GM12878 (cell line): ENCODE data around the gene OSBPL3. TPM values are rescaled to one million over a fixed set of nuclear protein-coding genes. Genes with fewer than 3 reads are reported as not detected.

Experiments used
- ATAC-seq: fragments of 200-7000 bp; cut with Tn5 transposase; 3 replicates; pipeline ENCODE4 v1.9.1; 2020; ENCODE audit warnings: mild to moderate bottlenecking, moderate library complexity
- BruUV-seq: library from RNA; stranded (reverse); fragments of 400-500 nt; replicated peaks from 2 replicates; lab custom pipeline; 2021; lab: Mats Ljungman, UMichigan
- CTCF ChIA-PET: fragments of 300-600 bp; sonication (Branson Sonifier 250); formaldehyde crosslinking; extraction: SDS; loops from one replicate; lab custom pipeline; 2021; ENCODE audit warnings: inconsistent platforms; lab: Yijun Ruan, JAX
- POLR2A ChIA-PET: fragments of 350-600 bp; formaldehyde crosslinking; extraction: SDS; loops from one replicate; lab custom pipeline; 2021; ENCODE audit warnings: inconsistent platforms; lab: Charles Lee
- RAD21 ChIA-PET: fragments of 300-600 bp; sonication (Branson Sonifier 250); formaldehyde crosslinking; loops from one replicate; lab custom pipeline; 2023; ENCODE audit warnings: antibody characterized with exemption; ENCODE audit not compliant: unreplicated experiment; lab: Charles Lee
- SMC1A ChIA-PET: fragments of 300-600 bp; sonication (Branson Sonifier 250); formaldehyde crosslinking; loops from one replicate; lab custom pipeline; 2023; ENCODE audit not compliant: unreplicated experiment, uncharacterized antibody; lab: Charles Lee
- DNase-seq: peaks from one replicate; pipeline ENCODE4 v3.0.0-alpha.2; 2011; ENCODE audit warnings: low read depth, low spot score
- FAIRE-seq: peaks from 3 replicates; lab custom pipeline; 2011; peaks lifted over from hg19 to GRCh38; lab: Jason Lieb, UNC
- H2AFZ ChIP-seq: 2 replicates; pipeline ENCODE4 v1.6.0; 2011; ENCODE audit warnings: low read depth, low read length, control low read depth; ENCODE audit not compliant: control insufficient read depth
- H3K27ac ChIP-seq: 2 replicates; pipeline ENCODE4 v1.5.1; 2011; ENCODE audit warnings: control low read depth; ENCODE audit not compliant: control insufficient read depth, insufficient read depth
- H3K27me3 ChIP-seq, 2 experiments: replicated peaks in 1 of 2; 2 replicates each; pipeline versions ENCODE4 v1.6.0 to v1.6.1; 2011; ENCODE audit warnings: low read length in 1 of 2; ENCODE audit not compliant: control insufficient read depth in 2 of 2, insufficient read depth in 2 of 2
- H3K36me3 ChIP-seq, 2 experiments: 2 replicates each; pipeline ENCODE4 v1.5.1; 2011; ENCODE audit warnings: low read length in 1 of 2; ENCODE audit not compliant: control insufficient read depth in 2 of 2, insufficient read depth in 2 of 2
- H3K4me1 ChIP-seq: 2 replicates; pipeline ENCODE4 v1.6.1; 2011; ENCODE audit warnings: mild to moderate bottlenecking, low read length, moderate library complexity, mixed read lengths; ENCODE audit not compliant: control insufficient read depth, insufficient read depth
- H3K4me2 ChIP-seq: 2 replicates; pipeline ENCODE4 v1.6.0; 2011; ENCODE audit warnings: control low read depth; ENCODE audit not compliant: control insufficient read depth, insufficient read depth
- H3K4me3 ChIP-seq: fragments of 200-600 bp; sonication (generic); 2 replicates; pipeline ENCODE4 v1.5.1; 2016
- H3K79me2 ChIP-seq: 2 replicates; pipeline ENCODE4 v1.6.0; 2011; ENCODE audit warnings: low read length; ENCODE audit not compliant: control insufficient read depth, insufficient read depth
- H3K9ac ChIP-seq: 2 replicates; pipeline ENCODE4 v1.8.0; 2011; ENCODE audit warnings: low read length, control low read depth, mixed read lengths; ENCODE audit not compliant: control insufficient read depth, insufficient read depth
- H3K9me3 ChIP-seq: replicated peaks from 3 replicates; pipeline ENCODE4 v1.5.1; 2011; ENCODE audit warnings: mild to moderate bottlenecking, low read length; ENCODE audit not compliant: control insufficient read depth, insufficient read depth
- H4K20me1 ChIP-seq: 2 replicates; pipeline ENCODE4 v1.6.0; 2011; ENCODE audit not compliant: control insufficient read depth, insufficient read depth
- BMI1 ChIP-seq: fragments of 450-650 bp; IDR thresholded peaks from 2 replicates; pipeline ENCODE4 v1.6.1; 2016; ENCODE audit warnings: mild to moderate bottlenecking, moderate library complexity, borderline replicate concordance
- CBFB ChIP-seq: IDR thresholded peaks from 2 replicates; pipeline ENCODE4 v1.6.1; 2016; ENCODE audit warnings: antibody characterized with exemption, low read depth
- CREB1 ChIP-seq: IDR thresholded peaks from 2 replicates; pipeline ENCODE4 v1.6.1; 2012; ENCODE audit warnings: low read depth, mild to moderate bottlenecking, inconsistent platforms
- ESRRA ChIP-seq: IDR thresholded peaks from 2 replicates; pipeline ENCODE4 v1.6.1; 2012; ENCODE audit warnings: mild to moderate bottlenecking, low read length, improper control_type of control experiment
- FOXK2 ChIP-seq: fragments of 450-650 bp; IDR thresholded peaks from 2 replicates; pipeline ENCODE4 v1.6.1; 2017; ENCODE audit warnings: mild to moderate bottlenecking, moderate library complexity
- HCFC1 ChIP-seq: fragments of 150-350 bp; IDR thresholded peaks from 2 replicates; pipeline ENCODE4 v1.6.1; 2014; ENCODE audit warnings: low read length
- HDGF ChIP-seq: fragments of 450-650 bp; IDR thresholded peaks from 2 replicates; pipeline ENCODE4 v1.6.1; 2016; ENCODE audit warnings: antibody characterized with exemption
- IKZF1 ChIP-seq: fragments of 450-650 bp; conservative IDR thresholded peaks from 2 replicates; pipeline ENCODE4 v1.6.1; 2017; ENCODE audit warnings: antibody characterized with exemption, mild to moderate bottlenecking
- IRF4 ChIP-seq: IDR thresholded peaks from 2 replicates; pipeline ENCODE4 v1.6.1; 2011; ENCODE audit warnings: low read depth, low read length
- KLF5 ChIP-seq: fragments of 450-650 bp; IDR thresholded peaks from 2 replicates; pipeline ENCODE4 v1.6.1; 2014; ENCODE audit warnings: mild to moderate bottlenecking; ENCODE audit not compliant: partially characterized antibody
- RBBP5 ChIP-seq: fragments of 200-600 bp; sonication (generic); conservative IDR thresholded peaks from 2 replicates; pipeline ENCODE4 v1.6.1; 2016
- RUNX3 ChIP-seq: IDR thresholded peaks from 2 replicates; pipeline ENCODE4 v1.6.1; 2012; ENCODE audit warnings: low read length, inconsistent platforms
- TBL1XR1 ChIP-seq: IDR thresholded peaks from 2 replicates; pipeline ENCODE4 v1.6.1; 2012; ENCODE audit warnings: low read depth, low read length, improper control_type of control experiment
- TCF12 ChIP-seq: IDR thresholded peaks from 2 replicates; pipeline ENCODE4 v1.6.1; 2011; ENCODE audit warnings: low read depth, mild to moderate bottlenecking, low read length
- USF2 ChIP-seq: IDR thresholded peaks from 2 replicates; pipeline ENCODE4 v1.6.1; 2011; ENCODE audit warnings: low read depth, low read length, improper control_type of control experiment, borderline replicate concordance
- ZNF24 ChIP-seq: fragments of 450-650 bp; IDR thresholded peaks from 2 replicates; pipeline ENCODE4 v1.6.1; 2017; ENCODE audit warnings: antibody characterized with exemption, mild to moderate bottlenecking
- ZNF384 ChIP-seq: IDR thresholded peaks from 2 replicates; pipeline ENCODE4 v1.6.1; 2012; ENCODE audit warnings: low read depth, mild to moderate bottlenecking, low read length, improper control_type of control experiment, borderline replicate concordance
- ZNF622 ChIP-seq: fragments of 450-650 bp; IDR thresholded peaks from 2 replicates; pipeline ENCODE4 v1.6.1; 2017; ENCODE audit warnings: mild to moderate bottlenecking, inconsistent platforms
- WGBS: methylation state at CpG from one replicate; pipeline ENCODE4 v1.1.6; 2016; ENCODE audit warnings: low lambda C conversion rate; ENCODE audit not compliant: insufficient replicate concordance, insufficient coverage; ENCODE audit errors: missing lambda C conversion rate; 5-methylcytosine and 5-hydroxymethylcytosine counted together
- in situ Hi-C: fragments of 300-500 bp; cut with MboI; formaldehyde crosslinking; loops from 9 replicates; pipeline ENCODE4 v1.14.3; 2018; ENCODE audit warnings: mixed read lengths
- intact Hi-C: fragments of 100-400 bp; cut with micrococcal nuclease; formaldehyde crosslinking; loops from one replicate; pipeline ENCODE4 v1.14.2; 2022; ENCODE audit not compliant: unreplicated experiment
- polyA plus RNA-seq, 11 experiments: library from polyadenylated mRNA; depleted of rRNA in 4 of 11; unstranded in 6 of 11; stranded (reverse) in 5 of 11; fragments of >200 nt; fragmentation: Nextera tagmentation in 4 of 11; fragmentation: Illumina TruSeq in 1 of 11; extraction: Ambion mirVana in 4 of 11; extraction: Trizol in 1 of 11; gene quantifications; 1 replicate in 1 of 11; 2 replicates in 10 of 11; pipeline versions ENCODE4 v1.2.1 to v1.2.3, GENCODE V29; 2011 to 2016; ENCODE audit warnings: inconsistent platforms in 2 of 11, missing spikeins in 2 of 11, low read depth in 1 of 11
- total RNA-seq, 4 experiments: library from RNA; depleted of rRNA in 3 of 4; stranded (reverse); fragments of >200 nt in 3 of 4; fragmentation: Illumina TruSeq in 1 of 4; extraction: Trizol in 1 of 4; gene quantifications; 2 replicates each; pipeline versions ENCODE4 v1.2.1 to v1.2.3, GENCODE V29; 2013 to 2021

Gene OSBPL3
- total and polyA plus RNA-seq, 10 of the 15 experiments (the other 5 are each of a cell fraction or from before 2014, with no cell fraction given): 6.1 to 46.6 (median 27.0) TPM

- H2AFZ ChIP-seq: no peak overlapping the region
- no peaks in the 10 kb centered on the region for H3K27me3 ChIP-seq
- TF ChIP-seq CBFB (no peak), ESRRA (no peak), USF2 (no peak), HCFC1 (no peak), CREB1 (no peak), ZNF24 (no peak), IKZF1 (no peak), TCF12 (no peak), FOXK2 (no peak), ZNF622 (no peak), BMI1 (no peak), RUNX3 (no peak), TBL1XR1 (no peak), RBBP5 (no peak), ZNF384 (no peak), HDGF (no peak), KLF5 (no peak), IRF4 (no peak)
- ChIA-PET SMC1A (interaction anchor here (11.2 kb wide), 1 partner anchor 284 kb away, joined by 160 read pairs; no protein-coding TSS in a partner anchor), CTCF (interaction anchor here (2.7 to 11.6 kb wide), 2 partner anchors 284 to 290 kb away, joined by 12 to 290 read pairs; no protein-coding TSS in a partner anchor), POLR2A (no interaction called here), RAD21 (no interaction called here)
- in situ Hi-C loops (no loop called here), intact Hi-C loops (no loop called here)
- BruUV-seq: no TSS peak
- no peaks in the 10 kb centered on the region for H3K79me2 ChIP-seq
- no peaks in the 10 kb centered on the region for H3K9me3 ChIP-seq
- H3K4me2 ChIP-seq: no peak overlapping the region
- H3K4me1 ChIP-seq: no peaks in the 10 kb centered on the region
- WGBS: 99% methylated on average over 6 of the region's 6 CpGs
- H4K20me1 ChIP-seq: no peaks in the 10 kb centered on the region
- H3K36me3 ChIP-seq: peaks cover 4 to 8% of the 10 kb centered on the region in 2 experiments; a peak in 3 of 4 replicates
- H3K9ac ChIP-seq: no peak overlapping the region
- no peak overlapping the region for H3K4me3 ChIP-seq
- no peak for ATAC-seq
- no peak for FAIRE-seq
- DNase-seq: no peak
- no peak overlapping the region for H3K27ac ChIP-seq
Measured at GRCh38 chr7:24808518-24808917, 171.5 kb downstream of the OSBPL3 start.
